ES-I3 (cell line): ENCODE results near the gene FCMR.

Source experiments
- H3K36me3 ChIP-seq: 2 replicates; pipeline ENCODE4 v1.6.1; 2013; ENCODE audit warnings: mild to moderate bottlenecking, low read length, control low read depth, moderate library complexity; ENCODE audit not compliant: insufficient read depth
- H3K4me1 ChIP-seq: 2 replicates; pipeline ENCODE4 v1.6.1; 2013; ENCODE audit warnings: mild to moderate bottlenecking, control low read depth, low read length; ENCODE audit not compliant: insufficient read depth
- H3K9ac ChIP-seq: 2 replicates; pipeline ENCODE4 v1.6.1; 2013; ENCODE audit warnings: low read depth, mild to moderate bottlenecking, low read length, moderate library complexity
- H3K9me3 ChIP-seq: 2 replicates; pipeline ENCODE4 v1.6.1; 2013; ENCODE audit warnings: mild to moderate bottlenecking, low read length, moderate library complexity; ENCODE audit not compliant: control insufficient read depth, insufficient read depth

FCMR gene

GRCh38 chr1:206921772-206922265 lies at the start of gene FCMR:
TSS of gene FCMR (minus strand) at chr1:206921941. CDS start at chr1:206921854, 87 bp downstream.
- Histone ChIP-seq H3K9me3 (no peaks in the 10 kb centered on the region), H3K36me3 (no peaks in the 10 kb centered on the region), H3K9ac (no peak within 1 kb of the TSS), H3K4me1 (no peaks in the 10 kb centered on the region)

GRCh38 chr1:206971029-206971655 lies 49.4 kb upstream of the FCMR start:
- H3K36me3 ChIP-seq, result no peaks in the 10 kb centered on the region
- no peaks in the 10 kb centered on the region for H3K4me1 ChIP-seq
- no peak overlapping the region for H3K9ac ChIP-seq

GRCh38 chr1:206970446-206970845 lies 48.7 kb upstream of the FCMR start, which contains the start of gene FCAMR:
TSS of gene FCAMR (minus strand) at chr1:206970460. CDS start at chr1:206970125, 335 bp downstream.
- no peaks in the 10 kb centered on the region for H3K4me1 ChIP-seq
- H3K9me3 ChIP-seq, result no peaks in the 10 kb centered on the region
- H3K36me3 ChIP-seq, result no peaks in the 10 kb centered on the region
- H3K9ac ChIP-seq, result no peak within 1 kb of the TSS

More at GRCh38 chr1:206971029-206971655, 49.4 kb upstream of the FCMR start:
- no peaks in the 10 kb centered on the region for H3K9me3 ChIP-seq

GRCh38 chr1:206969090-206969489 lies 47.3 kb upstream of the FCMR start:
- Histone ChIP-seq H3K9ac (no peak overlapping the region), H3K36me3 (no peaks in the 10 kb centered on the region), H3K4me1 (no peaks in the 10 kb centered on the region), H3K9me3 (peaks cover 2% of the 10 kb centered on the region; the same call in 1 of the 2 replicates)

- Histone ChIP-seq H3K9me3 (peaks cover 2% of the 10 kb centered on the region; the same call in 1 of the 2 replicates), H3K36me3 (no peaks in the 10 kb centered on the region), H3K9ac (no peak overlapping the region), H3K4me1 (no peaks in the 10 kb centered on the region)
Observed at GRCh38 chr1:206967096-206967849, 45.5 kb upstream of the FCMR start.

GRCh38 chr1:206965781-206966180 lies 44.0 kb upstream of the FCMR start:
- Histone ChIP-seq H3K36me3 (no peaks in the 10 kb centered on the region), H3K9me3 (peaks cover 2% of the 10 kb centered on the region; the same call in 1 of the 2 replicates), H3K9ac (no peak overlapping the region), H3K4me1 (no peaks in the 10 kb centered on the region)

- H3K36me3 ChIP-seq, result no peaks in the 10 kb centered on the region
- no peak overlapping the region for H3K9ac ChIP-seq
- no peaks in the 10 kb centered on the region for H3K4me1 ChIP-seq
- peaks cover 2% of the 10 kb centered on the region; the same call in 1 of the 2 replicates for H3K9me3 ChIP-seq
Observed at GRCh38 chr1:206963740-206964139, 42.0 kb upstream of the FCMR start.

- H3K9me3 ChIP-seq, result peaks cover 2% of the 10 kb centered on the region; the same call in 1 of the 2 replicates
- H3K4me1 ChIP-seq, result no peaks in the 10 kb centered on the region
- H3K36me3 ChIP-seq, result no peaks in the 10 kb centered on the region
- H3K9ac ChIP-seq, result no peak overlapping the region
Observed at GRCh38 chr1:206963119-206963712, 41.5 kb upstream of the FCMR start.

GRCh38 chr1:206962272-206962671 lies 40.5 kb upstream of the FCMR start:
- H3K4me1 ChIP-seq, result no peaks in the 10 kb centered on the region
- no peak overlapping the region for H3K9ac ChIP-seq
- H3K36me3 ChIP-seq, result no peaks in the 10 kb centered on the region
- H3K9me3 ChIP-seq, result peaks cover 2% of the 10 kb centered on the region; the same call in 1 of the 2 replicates

GRCh38 chr1:206961668-206962067 lies 39.9 kb upstream of the FCMR start:
- H3K36me3 ChIP-seq, result no peaks in the 10 kb centered on the region
- peaks cover 2% of the 10 kb centered on the region; the same call in 1 of the 2 replicates for H3K9me3 ChIP-seq
- no peaks in the 10 kb centered on the region for H3K4me1 ChIP-seq
- no peak overlapping the region for H3K9ac ChIP-seq

- H3K36me3 ChIP-seq, result no peaks in the 10 kb centered on the region
- H3K4me1 ChIP-seq, result 0 out of 2 replicates have a peak, but pooled peaks cover under 1% of the 10 kb centered on the region
- H3K9ac ChIP-seq, result no peak overlapping the region
- peaks cover 2% of the 10 kb centered on the region; the same call in 1 of the 2 replicates for H3K9me3 ChIP-seq
Observed at GRCh38 chr1:206960676-206961386, 39.1 kb upstream of the FCMR start.

- Histone ChIP-seq H3K9ac (no peak overlapping the region), H3K36me3 (no peaks in the 10 kb centered on the region), H3K9me3 (no peaks in the 10 kb centered on the region), H3K4me1 (0 out of 2 replicates have a peak, but pooled peaks cover 4% of the 10 kb centered on the region)
Observed at GRCh38 chr1:206958144-206958543, 36.4 kb upstream of the FCMR start.

GRCh38 chr1:206957639-206958038 lies 35.9 kb upstream of the FCMR start:
- H3K9ac ChIP-seq, result no peak overlapping the region
- H3K4me1 ChIP-seq, result 0 out of 2 replicates have a peak, but pooled peaks cover 4% of the 10 kb centered on the region
- H3K9me3 ChIP-seq, result no peaks in the 10 kb centered on the region
- H3K36me3 ChIP-seq, result no peaks in the 10 kb centered on the region
